ENCODE results near the gene GPR37L1.
"Not testable (repeated sequence)": the region's sequence is repeated elsewhere in the genome, so short reads cannot be mapped to it uniquely, and the experiment has no call there.

GPR37L1 gene

DNA sequence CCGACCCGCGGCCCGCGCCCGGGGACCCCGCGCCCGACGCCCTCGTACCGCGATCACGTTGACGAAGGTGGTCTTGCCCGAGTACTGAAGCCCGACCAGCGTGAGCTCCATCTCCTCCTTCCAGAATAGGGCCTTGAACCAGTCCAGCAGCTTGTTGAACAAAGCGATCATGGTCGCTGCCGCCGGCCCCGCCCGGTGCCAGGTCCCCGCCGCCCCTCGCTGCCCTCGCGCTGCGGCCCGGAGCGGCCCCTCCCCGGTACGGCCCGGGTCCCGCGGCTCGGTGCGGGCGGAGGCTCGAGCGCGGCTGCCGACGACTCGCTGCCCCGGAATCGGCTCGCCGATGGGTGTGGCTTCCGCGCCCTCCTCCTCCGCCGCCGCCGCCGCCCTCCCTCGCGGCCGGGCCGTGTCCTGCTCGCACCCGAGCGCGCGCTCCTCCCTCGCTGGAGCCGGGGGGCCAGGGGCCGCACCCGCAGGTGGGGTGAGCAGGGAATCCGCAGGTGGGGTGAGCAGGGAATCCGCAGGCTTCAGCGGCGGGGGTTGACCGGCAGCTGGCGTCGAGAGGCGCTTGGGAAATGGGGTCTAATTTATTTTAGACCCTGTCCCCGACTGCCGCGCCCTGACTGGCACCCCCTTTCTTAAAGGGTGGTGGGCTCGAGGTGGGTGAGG, 21.8 kb downstream of the GPR37L1 start, which contains the start of gene ARL8A:
TSS of gene ARL8A (minus strand) at position 336 of the 666 bp plus-strand sequence. CDS start at position 171, 165 bp downstream.
- peak within 1 kb of the TSS; percentile 95 for H3K4me3 ChIP-seq (ENCODE audit: low read length)
- H3K9ac ChIP-seq (ENCODE audit: low read length) = peak within 1 kb of the TSS; percentile 89
- peaks cover 8% of the 10 kb centered on the region for H3K27me3 ChIP-seq (ENCODE audit: control insufficient read depth, insufficient read depth, low read length)
- no peaks in the 10 kb centered on the region for H3K9me3 ChIP-seq (ENCODE audit: control insufficient read depth, low read length)
- no peaks in the 10 kb centered on the region for H3K36me3 ChIP-seq (ENCODE audit: control insufficient read depth, insufficient read depth, low read length)
- peaks cover 12% of the 10 kb centered on the region for H3K4me1 ChIP-seq (ENCODE audit: control insufficient read depth, insufficient read depth, low read length)

DNA sequence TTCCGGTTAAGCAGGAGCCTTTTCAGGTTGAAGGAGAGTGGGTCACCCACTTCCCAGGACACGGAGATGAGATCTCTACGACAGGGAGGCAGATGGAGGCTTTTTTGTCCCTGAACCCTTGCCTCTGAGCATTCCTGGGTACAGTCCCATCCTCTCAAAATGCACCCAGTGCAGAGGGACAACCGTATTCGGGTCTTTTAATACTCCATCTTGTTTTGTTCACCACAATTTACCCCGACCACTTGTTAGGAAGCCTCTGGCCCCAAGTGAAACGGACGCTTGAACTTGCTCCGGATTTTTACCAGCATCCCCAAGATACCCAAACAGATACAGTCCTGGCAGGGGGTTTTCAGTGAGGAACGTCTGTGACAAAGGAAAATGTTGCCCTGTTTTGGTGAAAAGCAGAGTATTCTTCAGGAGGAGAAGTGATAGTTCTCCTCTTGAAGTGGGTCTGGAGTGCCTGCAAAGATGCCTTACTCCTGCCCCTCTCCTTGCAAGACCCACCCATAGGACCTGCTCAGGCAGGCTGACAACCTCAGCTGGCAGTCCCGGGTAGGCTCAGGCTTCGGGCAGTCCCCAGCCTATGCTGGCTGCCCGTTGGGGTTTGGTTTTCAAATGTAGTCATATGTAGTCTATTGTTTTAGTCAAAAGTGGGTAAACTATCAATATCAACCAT, 22.5 kb downstream of the GPR37L1 start:
- H3K36me3 ChIP-seq (ENCODE audit: control insufficient read depth, insufficient read depth, low read length) = no peaks in the 10 kb centered on the region
- H3K9me3 ChIP-seq (ENCODE audit: control insufficient read depth, low read length) = no peaks in the 10 kb centered on the region
- peaks cover 12% of the 10 kb centered on the region for H3K4me1 ChIP-seq (ENCODE audit: control insufficient read depth, insufficient read depth, low read length)
- peaks cover 8% of the 10 kb centered on the region for H3K27me3 ChIP-seq (ENCODE audit: control insufficient read depth, insufficient read depth, low read length)
- H3K9ac ChIP-seq (ENCODE audit: low read length) = peak overlapping the region; percentile 75
- peak overlapping the region; percentile 12 for H3K4me3 ChIP-seq (ENCODE audit: low read length)

- H3K9me3 ChIP-seq (ENCODE audit: control insufficient read depth, low read length); H3K27me3 ChIP-seq (ENCODE audit: control insufficient read depth, insufficient read depth, low read length); H3K36me3 ChIP-seq (ENCODE audit: control insufficient read depth, insufficient read depth, low read length); H3K4me3 ChIP-seq (ENCODE audit: low read length); H3K9ac ChIP-seq (ENCODE audit: low read length): not testable (repeated sequence)
- peaks cover 12% of the 10 kb centered on the region for H3K4me1 ChIP-seq (ENCODE audit: control insufficient read depth, insufficient read depth, low read length)
These were observed 23.0 kb downstream of the GPR37L1 start for GRCh38 chr1:202145744-202146140.

- no peaks in the 10 kb centered on the region for H3K9me3 ChIP-seq (ENCODE audit: control insufficient read depth, low read length)
- peaks cover 12% of the 10 kb centered on the region for H3K4me1 ChIP-seq (ENCODE audit: control insufficient read depth, insufficient read depth, low read length)
- H3K4me3 ChIP-seq (ENCODE audit: low read length) = no peak overlapping the region
- peaks cover 8% of the 10 kb centered on the region for H3K27me3 ChIP-seq (ENCODE audit: control insufficient read depth, insufficient read depth, low read length)
- H3K9ac ChIP-seq (ENCODE audit: low read length) = no peak overlapping the region
- no peaks in the 10 kb centered on the region for H3K36me3 ChIP-seq (ENCODE audit: control insufficient read depth, insufficient read depth, low read length)
These were observed 23.6 kb downstream of the GPR37L1 start for GRCh38 chr1:202146279-202146678.

DNA sequence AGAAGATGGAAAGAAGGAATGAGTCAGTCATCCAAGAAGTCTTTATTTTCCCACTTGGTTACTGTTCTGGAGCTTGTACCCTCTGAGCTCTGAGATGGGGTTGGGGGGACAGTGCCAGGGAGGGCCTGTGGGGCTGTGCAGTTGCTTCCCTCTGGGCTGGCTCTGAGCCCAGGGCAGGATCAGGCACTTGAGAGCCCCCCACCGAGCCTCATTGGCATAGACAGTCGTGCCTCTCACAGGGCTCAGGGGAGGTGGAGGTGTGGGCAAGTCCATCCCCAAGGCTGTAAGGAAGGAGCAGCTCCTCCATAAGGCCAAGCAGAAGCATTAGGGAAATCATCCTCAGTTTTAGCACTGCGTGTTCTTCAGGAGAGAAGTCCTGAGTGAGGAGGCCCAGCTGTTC, 24.3 kb downstream of the GPR37L1 start:
- Histone ChIP-seq H3K27me3 (ENCODE audit: control insufficient read depth, insufficient read depth, low read length) (peaks cover 8% of the 10 kb centered on the region), H3K4me1 (ENCODE audit: control insufficient read depth, insufficient read depth, low read length) (peaks cover 12% of the 10 kb centered on the region), H3K9me3 (ENCODE audit: control insufficient read depth, low read length) (no peaks in the 10 kb centered on the region), H3K36me3 (ENCODE audit: control insufficient read depth, insufficient read depth, low read length) (no peaks in the 10 kb centered on the region), H3K4me3 (ENCODE audit: low read length) (no peak overlapping the region), H3K9ac (ENCODE audit: low read length) (no peak overlapping the region)

DNA sequence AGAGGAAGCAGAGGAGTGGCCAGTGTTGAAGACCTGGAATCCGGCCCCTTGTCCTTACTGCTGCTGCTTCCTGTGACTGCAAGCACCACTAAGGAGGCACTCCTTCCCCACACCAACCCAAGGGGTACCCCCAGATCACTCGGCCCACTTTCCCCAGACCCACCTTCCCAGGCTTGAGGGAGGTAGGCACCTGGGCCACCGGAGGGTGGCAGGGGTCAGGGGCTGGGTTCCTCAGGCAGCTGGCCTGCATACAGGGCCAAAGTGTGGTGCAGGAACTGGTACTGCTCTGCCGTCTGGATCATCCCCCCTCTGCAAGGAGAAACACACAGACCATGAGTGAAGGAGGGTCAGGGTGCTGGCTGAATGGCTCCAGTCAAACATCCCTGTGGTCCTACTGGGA, 25.7 kb downstream of the GPR37L1 start:
- Histone ChIP-seq H3K27me3 (ENCODE audit: control insufficient read depth, insufficient read depth, low read length) (peaks cover 8% of the 10 kb centered on the region), H3K36me3 (ENCODE audit: control insufficient read depth, insufficient read depth, low read length) (no peaks in the 10 kb centered on the region), H3K4me1 (ENCODE audit: control insufficient read depth, insufficient read depth, low read length) (peaks cover 3% of the 10 kb centered on the region), H3K9ac (ENCODE audit: low read length) (no peak overlapping the region), H3K9me3 (ENCODE audit: control insufficient read depth, low read length) (no peaks in the 10 kb centered on the region), H3K4me3 (ENCODE audit: low read length) (no peak overlapping the region)

- Histone ChIP-seq H3K4me1 (ENCODE audit: control insufficient read depth, insufficient read depth, low read length) (no peaks in the 10 kb centered on the region), H3K4me3 (ENCODE audit: low read length) (no peak overlapping the region), H3K9me3 (ENCODE audit: control insufficient read depth, low read length) (no peaks in the 10 kb centered on the region), H3K36me3 (ENCODE audit: control insufficient read depth, insufficient read depth, low read length) (no peaks in the 10 kb centered on the region), H3K9ac (ENCODE audit: low read length) (no peak overlapping the region), H3K27me3 (ENCODE audit: control insufficient read depth, insufficient read depth, low read length) (peaks cover 8% of the 10 kb centered on the region)
These were observed 26.8 kb downstream of the GPR37L1 start for GRCh38 chr1:202149566-202149965.

- Histone ChIP-seq H3K27me3 (ENCODE audit: control insufficient read depth, insufficient read depth, low read length) (peaks cover 10% of the 10 kb centered on the region), H3K36me3 (ENCODE audit: control insufficient read depth, insufficient read depth, low read length) (no peaks in the 10 kb centered on the region), H3K9ac (ENCODE audit: low read length) (no peak overlapping the region), H3K9me3 (ENCODE audit: control insufficient read depth, low read length) (no peaks in the 10 kb centered on the region), H3K4me1 (ENCODE audit: control insufficient read depth, insufficient read depth, low read length) (peaks cover 6% of the 10 kb centered on the region), H3K4me3 (ENCODE audit: low read length) (no peak overlapping the region)
These were observed 27.5 kb downstream of the GPR37L1 start for GRCh38 chr1:202150187-202150586.

- H3K9ac ChIP-seq (ENCODE audit: low read length) = no peak overlapping the region
- no peaks in the 10 kb centered on the region for H3K36me3 ChIP-seq (ENCODE audit: control insufficient read depth, insufficient read depth, low read length)
- peaks cover 9% of the 10 kb centered on the region for H3K4me1 ChIP-seq (ENCODE audit: control insufficient read depth, insufficient read depth, low read length)
- H3K9me3 ChIP-seq (ENCODE audit: control insufficient read depth, low read length) = no peaks in the 10 kb centered on the region
- H3K27me3 ChIP-seq (ENCODE audit: control insufficient read depth, insufficient read depth, low read length) = peaks cover 7% of the 10 kb centered on the region
- no peak overlapping the region for H3K4me3 ChIP-seq (ENCODE audit: low read length)
These were observed 27.9 kb downstream of the GPR37L1 start for GRCh38 chr1:202150602-202151001.

- Histone ChIP-seq H3K27me3 (ENCODE audit: control insufficient read depth, insufficient read depth, low read length) (peaks cover 5% of the 10 kb centered on the region), H3K4me1 (ENCODE audit: control insufficient read depth, insufficient read depth, low read length) (peaks cover 9% of the 10 kb centered on the region), H3K36me3 (ENCODE audit: control insufficient read depth, insufficient read depth, low read length) (no peaks in the 10 kb centered on the region), H3K9ac (ENCODE audit: low read length) (no peak overlapping the region), H3K9me3 (ENCODE audit: control insufficient read depth, low read length) (no peaks in the 10 kb centered on the region), H3K4me3 (ENCODE audit: low read length) (no peak overlapping the region)
These were observed 28.3 kb downstream of the GPR37L1 start for GRCh38 chr1:202151045-202151444.

GRCh38 chr1:202152399-202152798, 29.7 kb downstream of the GPR37L1 start:
- H3K36me3 ChIP-seq (ENCODE audit: control insufficient read depth, insufficient read depth, low read length) = no peaks in the 10 kb centered on the region
- H3K9ac ChIP-seq (ENCODE audit: low read length) = no peak overlapping the region
- peaks cover 5% of the 10 kb centered on the region for H3K27me3 ChIP-seq (ENCODE audit: control insufficient read depth, insufficient read depth, low read length)
- peaks cover 9% of the 10 kb centered on the region for H3K4me1 ChIP-seq (ENCODE audit: control insufficient read depth, insufficient read depth, low read length)
- no peaks in the 10 kb centered on the region for H3K9me3 ChIP-seq (ENCODE audit: control insufficient read depth, low read length)
- H3K4me3 ChIP-seq (ENCODE audit: low read length) = no peak overlapping the region

GRCh38 chr1:202153284-202153683, 30.6 kb downstream of the GPR37L1 start:
- H3K9me3 ChIP-seq (ENCODE audit: control insufficient read depth, low read length) = no peaks in the 10 kb centered on the region
- H3K4me1 ChIP-seq (ENCODE audit: control insufficient read depth, insufficient read depth, low read length) = peaks cover 9% of the 10 kb centered on the region
- no peak overlapping the region for H3K4me3 ChIP-seq (ENCODE audit: low read length)
- peaks cover 5% of the 10 kb centered on the region for H3K27me3 ChIP-seq (ENCODE audit: control insufficient read depth, insufficient read depth, low read length)
- no peak overlapping the region for H3K9ac ChIP-seq (ENCODE audit: low read length)
- no peaks in the 10 kb centered on the region for H3K36me3 ChIP-seq (ENCODE audit: control insufficient read depth, insufficient read depth, low read length)

All from mucosa of stomach (tissue), 1 donor.